Mammary epithelial cell (primary cell): ENCODE measurements around the gene FOXK1.

Experiments used
- CTCF ChIP-seq, 2 donors: IDR thresholded peaks in 1 of 2; conservative IDR thresholded peaks in 1 of 2; 2 replicates each; pipeline ENCODE4 v1.5.1; 2011 to 2012; ENCODE audit warnings: inconsistent platforms in 2 of 2, low read length in 2 of 2, mild to moderate bottlenecking in 2 of 2, control low read depth in 1 of 2, low read depth in 1 of 2; ENCODE audit not compliant: insufficient read depth in 1 of 2; ENCODE audit errors: extremely low read depth in 1 of 2
- EZH2 ChIP-seq: IDR thresholded peaks from 2 replicates; pipeline ENCODE4 v1.6.1; 2012; ENCODE audit warnings: low read length, inconsistent platforms, borderline replicate concordance

GRCh38 chr7:4783762-4784351, 101.8 kb downstream of the FOXK1 start:
- no peak for TF ChIP-seq CTCF (conservative IDR thresholded peaks at IDR 0.05 in 1 of 2, IDR thresholded peaks at IDR 0.05 in 1 of 2; ENCODE audit: extremely low read depth in 1 of 2, insufficient read depth in 1 of 2, low read depth in 1 of 2, low read length in 2 of 2)
- TF ChIP-seq EZH2 = no peak
